ENCODE data around the gene PRR35.

PRR35 gene

GRCh38 chr16:574021-574760 lies 14.0 kb downstream of the PRR35 start:
- H3K4me3 ChIP-seq (ENCODE audit: low read length) = no peak overlapping the region
- DNase-seq (ENCODE audit: low read depth, low spot score) = no peak

- no peak overlapping the region for H3K4me3 ChIP-seq (ENCODE audit: low read length)
- no peak for DNase-seq (ENCODE audit: low read depth, low spot score)
These were observed 15.4 kb downstream of the PRR35 start for GRCh38 chr16:575354-576196.

- no peak for DNase-seq (ENCODE audit: low read depth, low spot score)
- H3K4me3 ChIP-seq (ENCODE audit: low read length) = no peak overlapping the region
These were observed 16.1 kb downstream of the PRR35 start for GRCh38 chr16:576197-576822.

GRCh38 chr16:576823-577201 lies 16.6 kb downstream of the PRR35 start:
- H3K4me3 ChIP-seq (ENCODE audit: low read length) = no peak overlapping the region
- DNase-seq (ENCODE audit: low read depth, low spot score) = no peak

GRCh38 chr16:577796-578195 lies 17.6 kb downstream of the PRR35 start:
- no peak for DNase-seq (ENCODE audit: low read depth, low spot score)
- H3K4me3 ChIP-seq (ENCODE audit: low read length) = no peak overlapping the region

- H3K4me3 ChIP-seq (ENCODE audit: low read length) = no peak overlapping the region
- DNase-seq (ENCODE audit: low read depth, low spot score) = no peak
These were observed 18.2 kb downstream of the PRR35 start for GRCh38 chr16:578232-578869.

GRCh38 chr16:578870-579405 lies 18.7 kb downstream of the PRR35 start:
- H3K4me3 ChIP-seq (ENCODE audit: low read length) = no peak overlapping the region
- no peak for DNase-seq (ENCODE audit: low read depth, low spot score)

- no peak for DNase-seq (ENCODE audit: low read depth, low spot score)
- H3K4me3 ChIP-seq (ENCODE audit: low read length) = no peak overlapping the region
These were observed 20.1 kb downstream of the PRR35 start for GRCh38 chr16:580141-580945.

- no peak overlapping the region for H3K4me3 ChIP-seq (ENCODE audit: low read length)
- DNase-seq (ENCODE audit: low read depth, low spot score) = no peak
These were observed 20.8 kb downstream of the PRR35 start for GRCh38 chr16:580946-581498.

- H3K4me3 ChIP-seq (ENCODE audit: low read length) = no peak overlapping the region
- no peak for DNase-seq (ENCODE audit: low read depth, low spot score)
These were observed 22.0 kb downstream of the PRR35 start for GRCh38 chr16:582218-582613.

GRCh38 chr16:582614-583331 lies 22.6 kb downstream of the PRR35 start:
- no peak overlapping the region for H3K4me3 ChIP-seq (ENCODE audit: low read length)
- DNase-seq (ENCODE audit: low read depth, low spot score) = no peak

GRCh38 chr16:583470-583814 lies 23.2 kb downstream of the PRR35 start:
- DNase-seq (ENCODE audit: low read depth, low spot score) = no peak
- no peak overlapping the region for H3K4me3 ChIP-seq (ENCODE audit: low read length)

GRCh38 chr16:583815-584591 lies 23.8 kb downstream of the PRR35 start:
- no peak overlapping the region for H3K4me3 ChIP-seq (ENCODE audit: low read length)
- no peak for DNase-seq (ENCODE audit: low read depth, low spot score)

GRCh38 chr16:585351-585750 lies 25.2 kb downstream of the PRR35 start:
- no peak for DNase-seq (ENCODE audit: low read depth, low spot score)
- H3K4me3 ChIP-seq (ENCODE audit: low read length) = no peak overlapping the region

GRCh38 chr16:586047-586644 lies 26.0 kb downstream of the PRR35 start:
- DNase-seq (ENCODE audit: low read depth, low spot score) = no peak
- H3K4me3 ChIP-seq (ENCODE audit: low read length) = no peak overlapping the region

GRCh38 chr16:586645-587590 lies 26.7 kb downstream of the PRR35 start:
- no peak overlapping the region for H3K4me3 ChIP-seq (ENCODE audit: low read length)
- no peak for DNase-seq (ENCODE audit: low read depth, low spot score)

Measured in Jurkat, Clone E6-1 (cell line).